Keratinocyte (primary cell): Measurements from ENCODE around the gene MTRF1. TPM values are rescaled to one million over a fixed set of nuclear protein-coding genes. Genes with fewer than 3 reads are reported as not detected.
A peak's percentile ranks its signal among the peaks of the same experiment; 100 is the strongest.

Experiments used
- DNase-seq: peaks from one replicate; pipeline ENCODE4 v3.0.0-alpha.2; 2011; ENCODE audit warnings: low read depth, missing footprints, low spot score
- FAIRE-seq: peaks from 2 replicates; lab custom pipeline; 2011; peaks lifted over from hg19 to GRCh38; lab: Jason Lieb, UNC
- H2AFZ ChIP-seq: 2 replicates; pipeline ENCODE4 v1.6.0; 2012; ENCODE audit warnings: low read length, control low read depth, inconsistent platforms; ENCODE audit not compliant: control insufficient read depth
- H3K27ac ChIP-seq: 2 replicates; pipeline ENCODE4 v1.5.1; 2011; ENCODE audit warnings: low read length; ENCODE audit not compliant: control insufficient read depth, insufficient read depth
- H3K27me3 ChIP-seq: 3 replicates; pipeline ENCODE4 v1.6.0; 2011; ENCODE audit warnings: low read length; ENCODE audit not compliant: control insufficient read depth, insufficient read depth; ENCODE audit errors: extremely low read depth
- H3K36me3 ChIP-seq, 2 experiments: 2 replicates in 1 of 2; 3 replicates in 1 of 2; pipeline ENCODE4 v1.5.1; 2011; ENCODE audit warnings: low read length in 2 of 2, mild to moderate bottlenecking in 1 of 2; ENCODE audit not compliant: control insufficient read depth in 2 of 2, insufficient read depth in 2 of 2; ENCODE audit errors: extremely low read depth in 1 of 2
- H3K4me1 ChIP-seq: 3 replicates; pipeline ENCODE4 v1.5.1; 2011; ENCODE audit warnings: low read length; ENCODE audit not compliant: control insufficient read depth, insufficient read depth; ENCODE audit errors: extremely low read depth
- H3K4me2 ChIP-seq: 3 replicates; pipeline ENCODE4 v1.6.0; 2011; ENCODE audit warnings: low read depth, low read length; ENCODE audit not compliant: control insufficient read depth, insufficient read depth; ENCODE audit errors: extremely low read depth
- H3K4me3 ChIP-seq, 3 experiments: fragments of 200-600 bp in 1 of 3; sonication (generic) in 1 of 3; 2 replicates in 2 of 3; 3 replicates in 1 of 3; pipeline ENCODE4 v1.5.1; 2011 to 2016; ENCODE audit warnings: low read length in 3 of 3, mild to moderate bottlenecking in 3 of 3, control low read depth in 2 of 3, inconsistent platforms in 1 of 3, low read depth in 1 of 3, mixed read lengths in 1 of 3, mixed run types in 1 of 3, moderate library complexity in 1 of 3; ENCODE audit not compliant: control insufficient read depth in 2 of 3, insufficient read depth in 2 of 3; ENCODE audit errors: extremely low read depth in 1 of 3
- H3K79me2 ChIP-seq: 2 replicates; pipeline ENCODE4 v1.6.0; 2012; ENCODE audit warnings: low read length; ENCODE audit not compliant: control insufficient read depth, insufficient read depth
- H3K9ac ChIP-seq: 3 replicates; pipeline ENCODE4 v1.6.0; 2011; ENCODE audit warnings: low read length; ENCODE audit not compliant: control insufficient read depth, insufficient read depth; ENCODE audit errors: extremely low read depth
- H3K9me1 ChIP-seq: 3 replicates; pipeline ENCODE4 v1.6.0; 2011; ENCODE audit warnings: low read length; ENCODE audit not compliant: control insufficient read depth, insufficient read depth; ENCODE audit errors: extremely low read depth
- H3K9me3 ChIP-seq: 2 replicates; pipeline ENCODE4 v1.5.1; 2012; ENCODE audit warnings: low read depth, low read length; ENCODE audit not compliant: control insufficient read depth
- H4K20me1 ChIP-seq: 3 replicates; pipeline ENCODE4 v1.6.0; 2011; ENCODE audit warnings: low read length; ENCODE audit not compliant: control insufficient read depth, insufficient read depth; ENCODE audit errors: extremely low read depth
- CTCF ChIP-seq, 3 experiments: IDR thresholded peaks in 1 of 3; conservative IDR thresholded peaks in 1 of 3; optimal IDR thresholded peaks in 1 of 3; 2 replicates in 2 of 3; 3 replicates in 1 of 3; pipeline versions ENCODE3 to v1.5.1; 2011; ENCODE audit warnings: low read length in 3 of 3, mild to moderate bottlenecking in 3 of 3, moderate library complexity in 2 of 3, control low read depth in 1 of 3, inconsistent platforms in 1 of 3; ENCODE audit not compliant: insufficient read depth in 2 of 3; ENCODE audit errors: extremely low read depth in 1 of 3
- EZH2 ChIP-seq: IDR thresholded peaks from one replicate; pipeline ENCODE4 v1.6.1; 2012; ENCODE audit warnings: inconsistent platforms, mild to moderate bottlenecking, low read length, moderate library complexity
- dilution Hi-C: fragments of 300-500 bp; cut with MboI; formaldehyde crosslinking; loops from one replicate; pipeline ENCODE4 v1.7.0; 2020; ENCODE audit warnings: low sequenced_read_pairs; ENCODE audit not compliant: extremely low pct_ligation_motif_present
- polyA plus RNA-seq, 5 experiments: library from polyadenylated mRNA; depleted of rRNA in 3 of 5; stranded (reverse) in 3 of 5; stranded (forward) in 1 of 5; unstranded in 1 of 5; fragments of >200 nt; gene quantifications; 1 replicate in 1 of 5; 2 replicates in 3 of 5; 3 replicates in 1 of 5; pipeline versions ENCODE4 v1.2.1 to v1.2.3, GENCODE V29; 2011 to 2012; ENCODE audit warnings: missing spikeins in 2 of 5, low read depth in 1 of 5, low replicate concordance in 1 of 5

MTRF1 gene
- polyA plus RNA-seq, 1 donor (not counting 4 experiments of a cell fraction or from before 2014, with no cell fraction given): 16.9 TPM

GRCh38 chr13:41302743-41303142 lies 39.4 kb upstream of the MTRF1 start:
- Histone ChIP-seq H3K4me1 (no peaks in the 10 kb centered on the region), H3K27ac (no peak overlapping the region), H3K36me3 (no peaks in the 10 kb centered on the region), H2AFZ (no peak overlapping the region), H3K4me3 (no peak overlapping the region), H4K20me1 (no peaks in the 10 kb centered on the region), H3K9me1 (no peaks in the 10 kb centered on the region), H3K79me2 (no peaks in the 10 kb centered on the region), H3K27me3 (no peaks in the 10 kb centered on the region), H3K9ac (no peak overlapping the region), H3K9me3 (no peaks in the 10 kb centered on the region), H3K4me2 (no peak overlapping the region)
- DNase-seq (no peak), FAIRE-seq (no peak)
- TF ChIP-seq EZH2 (no peak), CTCF (optimal IDR thresholded peaks at IDR 0.05 in 1 of 3, IDR thresholded peaks at IDR 0.05 in 1 of 3, conservative IDR thresholded peaks at IDR 0.05 in 1 of 3; ENCODE audit: extremely low read depth in 1 of 3, insufficient read depth in 2 of 3, low read length in 3 of 3) (no peak)
- dilution Hi-C loops: no loop called here

DNA sequence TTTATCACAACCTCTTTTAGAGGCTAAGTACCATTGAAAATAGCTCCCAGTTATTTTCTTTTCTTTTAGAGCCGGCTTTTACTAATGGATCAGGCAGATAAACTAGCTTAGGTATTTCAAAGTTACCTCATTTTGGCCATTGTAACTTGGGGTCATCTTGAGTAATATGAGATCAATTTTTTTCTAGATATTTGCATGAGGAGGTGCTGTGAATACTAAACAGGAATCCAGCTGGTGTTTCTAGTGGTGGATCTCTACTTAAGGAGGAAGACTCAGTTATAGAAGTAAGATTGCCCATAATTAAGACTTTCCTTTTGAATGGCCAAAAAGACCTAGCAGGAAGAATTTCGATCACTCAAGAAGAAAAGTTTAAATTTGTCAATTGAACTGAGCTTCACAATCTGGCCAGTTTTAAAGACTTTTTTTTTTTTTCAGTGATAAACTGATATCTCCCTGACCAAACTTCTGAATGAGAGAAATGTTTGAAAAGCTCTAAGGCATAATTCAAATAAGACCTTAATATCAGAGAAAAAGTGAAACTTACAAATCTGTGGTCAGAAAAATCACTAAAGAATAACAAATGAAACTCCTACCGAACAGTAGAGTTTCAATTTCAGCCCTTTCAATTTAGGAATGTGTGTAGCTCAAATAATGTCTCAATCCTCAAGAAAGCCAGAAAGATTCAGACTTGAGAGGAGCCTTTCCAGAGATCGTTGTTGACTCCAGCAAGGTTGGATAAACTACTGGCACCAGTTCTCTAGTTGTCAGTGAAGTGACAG lies 36.1 kb upstream of the MTRF1 start:
- no peaks in the 10 kb centered on the region for H3K4me1 ChIP-seq
- H3K9ac ChIP-seq: no peak overlapping the region
- no peaks in the 10 kb centered on the region for H3K36me3 ChIP-seq
- no peaks in the 10 kb centered on the region for H3K9me3 ChIP-seq
- no peaks in the 10 kb centered on the region for H4K20me1 ChIP-seq
- H3K9me1 ChIP-seq: no peaks in the 10 kb centered on the region
- FAIRE-seq (peak; percentile 49), DNase-seq (no peak)
- no peak overlapping the region for H3K27ac ChIP-seq
- dilution Hi-C loops: no loop called here
- H3K4me2 ChIP-seq: no peak overlapping the region
- no peak overlapping the region for H3K4me3 ChIP-seq
- H3K27me3 ChIP-seq: no peaks in the 10 kb centered on the region
- no peak overlapping the region for H2AFZ ChIP-seq
- no peak for TF ChIP-seq CTCF (optimal IDR thresholded peaks at IDR 0.05 in 1 of 3, IDR thresholded peaks at IDR 0.05 in 1 of 3, conservative IDR thresholded peaks at IDR 0.05 in 1 of 3; ENCODE audit: extremely low read depth in 1 of 3, insufficient read depth in 2 of 3, low read length in 3 of 3)
- TF ChIP-seq EZH2: no peak
- H3K79me2 ChIP-seq: no peaks in the 10 kb centered on the region
